C1 segment of cervical spinal cord (tissue), 14 donors: ENCODE results near the gene ABCC11.
"Not testable (repeated sequence)": the region's sequence is repeated elsewhere in the genome, so short reads cannot be mapped to it uniquely, and the experiment has no call there.

Experiments
- DNase-seq, 14 donors: peaks; one replicate each; lab custom pipeline; 2025; lab: John Stamatoyannopoulos, UW

Gene ABCC11

GRCh38 chr16:48203974-48204824, 43.1 kb downstream of the ABCC11 start:
- DNase-seq = no peak

GRCh38 chr16:48201515-48202201, 45.7 kb downstream of the ABCC11 start:
- DNase-seq = no peak

GRCh38 chr16:48197294-48197693, 50.0 kb downstream of the ABCC11 start:
- DNase-seq = no peak

GRCh38 chr16:48194828-48195556, 52.3 kb downstream of the ABCC11 start:
- no peak for DNase-seq

- no peak for DNase-seq
These were observed 53.5 kb downstream of the ABCC11 start for GRCh38 chr16:48193846-48194245.

- DNase-seq = no peak
These were observed 58.8 kb downstream of the ABCC11 start for GRCh38 chr16:48188449-48189102.

GRCh38 chr16:48187779-48188178, 59.6 kb downstream of the ABCC11 start:
- no peak for DNase-seq

- DNase-seq = no peak
These were observed 62.7 kb downstream of the ABCC11 start for GRCh38 chr16:48184681-48185080.

- DNase-seq = no peak
These were observed 64.3 kb downstream of the ABCC11 start for GRCh38 chr16:48182979-48183537.

- DNase-seq = not testable (repeated sequence)
These were observed 65.4 kb downstream of the ABCC11 start for GRCh38 chr16:48181746-48182520.

GRCh38 chr16:48180868-48181480, 66.4 kb downstream of the ABCC11 start:
- DNase-seq = no peak

- no peak for DNase-seq
These were observed 70.5 kb downstream of the ABCC11 start for GRCh38 chr16:48176635-48177408.

- DNase-seq = no peak
These were observed 73.5 kb downstream of the ABCC11 start for GRCh38 chr16:48173889-48174288.

GRCh38 chr16:48172682-48173081, 74.7 kb downstream of the ABCC11 start:
- no peak for DNase-seq

- no peak for DNase-seq
These were observed 77.4 kb downstream of the ABCC11 start for GRCh38 chr16:48169896-48170295.

- no peak for DNase-seq
These were observed 79.3 kb downstream of the ABCC11 start for GRCh38 chr16:48168075-48168474.

- not testable (repeated sequence) for DNase-seq
These were observed 80.7 kb downstream of the ABCC11 start for GRCh38 chr16:48166617-48167016.

- DNase-seq = no peak
These were observed 81.3 kb downstream of the ABCC11 start for GRCh38 chr16:48165961-48166578.
